ENCODE results near the gene OR51E1. TPM values are rescaled to one million over a fixed set of nuclear protein-coding genes. Genes with fewer than 3 reads are reported as not detected.

The OR51E1 gene
- total and polyA plus RNA-seq, 9 of the 15 experiments (the other 6 are each of a cell fraction or from before 2014, with no cell fraction given) = 0.03 to 0.04 TPM; not detected in 7

DNA sequence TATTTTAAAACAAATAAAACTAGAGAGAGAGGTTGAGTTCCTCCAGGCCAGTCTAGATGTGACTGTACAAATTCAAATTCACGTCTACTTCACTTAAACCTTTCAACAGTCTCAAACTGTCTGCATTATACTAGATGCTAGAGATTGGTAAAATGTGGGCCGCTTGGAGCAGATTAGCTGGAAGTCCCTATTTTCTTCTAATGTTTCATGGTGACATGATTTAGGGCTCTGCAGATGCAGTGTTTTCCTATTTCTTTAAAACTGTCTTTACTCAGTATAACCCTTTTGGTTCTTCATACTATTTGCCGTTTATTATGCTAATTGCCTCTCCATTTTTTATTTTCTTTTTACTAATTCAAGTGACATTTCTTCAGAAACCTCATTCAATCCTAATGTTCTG, 20.4 kb downstream of the OR51E1 start:
- no peak overlapping the region for H3K9ac ChIP-seq (ENCODE audit: insufficient read depth in 1 of 2, low read depth in 2 of 2, low read length in 2 of 2)
- no peak for FAIRE-seq
- WGBS (ENCODE audit: insufficient coverage, low coverage, missing lambda C conversion rate) = 18% methylated on average over 3 of the region's 3 CpGs
- no TSS peak for BruUV-seq (replicated peaks)
- H3K27me3 ChIP-seq (ENCODE audit: control insufficient read depth in 2 of 2, insufficient read depth in 2 of 2, low read length in 2 of 2) = no peaks in the 10 kb centered on the region
- no peaks in the 10 kb centered on the region for H3K9me1 ChIP-seq (ENCODE audit: control insufficient read depth, insufficient read depth, low read length)
- H3K9me3 ChIP-seq (replicated peaks; ENCODE audit: control insufficient read depth, insufficient read depth, low read depth, low read length) = no peaks in the 10 kb centered on the region
- no peak overlapping the region for H2AFZ ChIP-seq (ENCODE audit: low read depth, low read length)
- no peak for ATAC-seq
- H3K79me2 ChIP-seq (ENCODE audit: control insufficient read depth, insufficient read depth, low read length) = no peaks in the 10 kb centered on the region
- intact Hi-C loops (cut with micrococcal nuclease) = no loop called here
- TF ChIP-seq, protein P1, sequence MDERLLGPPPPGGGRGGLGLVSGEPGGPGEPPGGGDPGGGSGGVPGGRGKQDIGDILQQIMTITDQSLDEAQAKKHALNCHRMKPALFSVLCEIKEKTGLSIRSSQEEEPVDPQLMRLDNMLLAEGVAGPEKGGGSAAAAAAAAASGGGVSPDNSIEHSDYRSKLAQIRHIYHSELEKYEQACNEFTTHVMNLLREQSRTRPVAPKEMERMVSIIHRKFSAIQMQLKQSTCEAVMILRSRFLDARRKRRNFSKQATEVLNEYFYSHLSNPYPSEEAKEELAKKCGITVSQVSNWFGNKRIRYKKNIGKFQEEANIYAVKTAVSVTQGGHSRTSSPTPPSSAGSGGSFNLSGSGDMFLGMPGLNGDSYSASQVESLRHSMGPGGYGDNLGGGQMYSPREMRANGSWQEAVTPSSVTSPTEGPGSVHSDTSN (CRISPR knock-in tag; IDR thresholded peaks at IDR 0.05; ENCODE audit: low read depth) = no peak
- TF ChIP-seq, protein P1 (tag; conservative IDR thresholded peaks at IDR 0.05; ENCODE audit: low read depth) = peak; percentile 52; the same call in 1 of the 2 replicates
- TF ChIP-seq ZNF75A (CRISPR knock-in tag; IDR thresholded peaks at IDR 0.05) (no peak), ZNF583 (CRISPR knock-in tag; IDR thresholded peaks at IDR 0.05) (peak; percentile 70; the same call in 1 of the 2 replicates), MEIS2 (IDR thresholded peaks at IDR 0.05; ENCODE audit: partially characterized antibody) (peak; percentile 28), YY1 (IDR thresholded peaks at IDR 0.05; ENCODE audit: borderline replicate concordance in 1 of 3, control insufficient read depth in 1 of 3, extremely low read depth in 1 of 3, insufficient read depth in 3 of 3, insufficient read length in 1 of 3, insufficient replicate concordance in 2 of 3, low read depth in 1 of 3, low read length in 2 of 3) (no peak)
- H3K4me3 ChIP-seq = no peak overlapping the region
- no peak for DNase-seq (ENCODE audit: extremely low read depth in 1 of 4, low spot score in 3 of 4)
- no peak overlapping the region for H3K4me2 ChIP-seq (ENCODE audit: insufficient read depth, low read length)
- no peaks in the 10 kb centered on the region for H4K20me1 ChIP-seq (replicated peaks; ENCODE audit: control insufficient read depth, insufficient read depth, low read length)
- in situ Hi-C loops (cut with MboI) = no loop called here
- H3K36me3 ChIP-seq (ENCODE audit: control insufficient read depth, insufficient read depth, low read length) = no peaks in the 10 kb centered on the region
- no peak overlapping the region for H3K27ac ChIP-seq (ENCODE audit: extremely low read depth, low read depth, low read length)
- ChIA-PET CTCF (ENCODE audit: low intra/inter-chr PET ratio) (no interaction called here), POLR2A (interaction anchor here (1.1 kb wide), 1 partner anchor 25 kb away, joined by 3 read pairs; no protein-coding TSS in a partner anchor)
- peaks cover 0 to 8% of the 10 kb centered on the region in 2 experiments; a peak in 3 of 5 replicates for H3K4me1 ChIP-seq (replicated peaks in 1 of 2; ENCODE audit: control insufficient read depth in 2 of 2, insufficient read depth in 2 of 2, low read length in 2 of 2)

Data from K562 (cell line).